Cardiac fibroblast (primary cell): ENCODE measurements around the gene RPL7L1.
"Not testable (repeated sequence)": the region's sequence is repeated elsewhere in the genome, so short reads cannot be mapped to it uniquely, and the experiment has no call there.

Experiments used
- DNase-seq, 2 donors: peaks; one replicate each; pipeline versions ENCODE4 v3.0.0 to v3.0.0-alpha.2; 2010; ENCODE audit warnings: low read depth in 2 of 2
- H3K4me3 ChIP-seq, 2 donors: replicated peaks in 1 of 2; 1 replicate in 1 of 2; 2 replicates in 1 of 2; pipeline ENCODE4 v1.5.1; 2011; ENCODE audit warnings: low read depth in 2 of 2, low read length in 2 of 2, mild to moderate bottlenecking in 2 of 2, moderate library complexity in 1 of 2
- TF ChIP-seq, protein P1 (sequence below): IDR thresholded peaks from one replicate; pipeline ENCODE4 v1.5.1; 2011; ENCODE audit warnings: low read depth, mild to moderate bottlenecking, low read length, inconsistent platforms

RPL7L1 gene

GRCh38 chr6:42891199-42891722 is 11.8 kb downstream of the RPL7L1 start:
- TF ChIP-seq, protein P1, sequence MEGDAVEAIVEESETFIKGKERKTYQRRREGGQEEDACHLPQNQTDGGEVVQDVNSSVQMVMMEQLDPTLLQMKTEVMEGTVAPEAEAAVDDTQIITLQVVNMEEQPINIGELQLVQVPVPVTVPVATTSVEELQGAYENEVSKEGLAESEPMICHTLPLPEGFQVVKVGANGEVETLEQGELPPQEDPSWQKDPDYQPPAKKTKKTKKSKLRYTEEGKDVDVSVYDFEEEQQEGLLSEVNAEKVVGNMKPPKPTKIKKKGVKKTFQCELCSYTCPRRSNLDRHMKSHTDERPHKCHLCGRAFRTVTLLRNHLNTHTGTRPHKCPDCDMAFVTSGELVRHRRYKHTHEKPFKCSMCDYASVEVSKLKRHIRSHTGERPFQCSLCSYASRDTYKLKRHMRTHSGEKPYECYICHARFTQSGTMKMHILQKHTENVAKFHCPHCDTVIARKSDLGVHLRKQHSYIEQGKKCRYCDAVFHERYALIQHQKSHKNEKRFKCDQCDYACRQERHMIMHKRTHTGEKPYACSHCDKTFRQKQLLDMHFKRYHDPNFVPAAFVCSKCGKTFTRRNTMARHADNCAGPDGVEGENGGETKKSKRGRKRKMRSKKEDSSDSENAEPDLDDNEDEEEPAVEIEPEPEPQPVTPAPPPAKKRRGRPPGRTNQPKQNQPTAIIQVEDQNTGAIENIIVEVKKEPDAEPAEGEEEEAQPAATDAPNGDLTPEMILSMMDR = no peak
- peak overlapping the region; percentile 86 to 94 for H3K4me3 ChIP-seq
- no peak for DNase-seq

DNA sequence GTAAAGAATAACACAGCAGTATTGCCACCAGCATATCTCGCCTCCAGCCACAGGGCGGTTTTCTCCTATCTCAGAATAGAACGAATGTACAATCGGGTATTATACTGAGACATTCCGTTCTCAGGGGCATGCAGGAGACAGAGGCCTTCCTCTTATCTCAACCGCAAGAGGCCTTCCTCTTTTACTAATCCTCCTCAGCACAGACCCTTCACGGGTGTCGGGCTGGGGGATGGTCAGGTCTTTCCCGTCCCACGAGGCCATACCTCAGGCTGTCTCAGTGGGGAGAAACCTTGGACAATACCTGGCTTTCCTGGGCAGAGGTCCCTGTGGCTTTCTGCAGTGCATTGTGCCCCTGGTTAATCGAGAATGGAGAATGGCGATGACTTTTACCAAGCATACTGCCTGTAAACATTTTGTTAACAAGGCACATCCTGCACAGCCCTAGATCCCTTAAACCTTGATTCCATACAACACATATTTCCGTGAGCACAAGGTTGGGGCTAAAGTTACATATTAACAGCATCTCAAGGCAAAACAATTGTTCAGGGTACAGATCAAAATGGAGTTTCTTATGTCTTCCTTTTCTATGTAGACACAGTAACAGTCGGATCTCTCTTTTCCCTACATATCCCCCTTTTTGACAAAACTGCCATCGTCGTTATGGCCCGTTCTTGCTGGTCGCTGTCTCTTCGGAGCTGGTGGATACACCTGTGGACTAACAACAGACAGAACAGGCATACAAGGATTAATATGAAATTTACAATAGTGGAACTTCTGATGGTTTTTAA is 14.8 kb downstream of the RPL7L1 start:
- peak in 1 of 2 donors; percentile 20 for DNase-seq

DNA sequence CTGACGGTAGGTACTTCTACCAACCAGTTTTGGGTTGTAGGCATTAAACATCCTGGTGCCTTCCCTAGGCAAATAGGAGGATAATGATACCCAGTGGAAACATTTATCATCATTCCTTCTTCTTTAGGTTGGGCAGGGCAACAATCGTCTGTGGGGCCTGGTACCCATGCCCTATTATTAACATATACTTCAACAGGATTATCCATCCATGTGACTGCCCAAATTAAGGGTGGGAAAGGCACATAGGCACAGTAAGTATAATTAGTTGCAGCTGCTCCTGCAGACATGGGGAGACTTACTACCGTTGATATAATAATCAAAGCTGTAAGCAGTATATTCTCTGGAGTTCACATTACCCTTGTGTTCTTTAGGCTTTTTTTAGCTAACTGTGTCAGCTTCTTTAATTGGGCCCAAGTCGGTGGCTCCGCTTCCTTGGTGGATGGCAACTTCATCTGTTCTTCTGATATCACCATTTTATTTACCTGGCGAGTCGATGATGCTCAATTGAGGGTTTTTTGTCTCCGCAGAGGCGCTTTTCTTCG is 16.8 kb downstream of the RPL7L1 start:
- H3K4me3 ChIP-seq = no peak overlapping the region
- TF ChIP-seq, protein P1 = no peak
- no peak for DNase-seq

More for the DNA sequence above, 14.8 kb downstream of the RPL7L1 start:
- H3K4me3 ChIP-seq = not testable (repeated sequence)

DNA sequence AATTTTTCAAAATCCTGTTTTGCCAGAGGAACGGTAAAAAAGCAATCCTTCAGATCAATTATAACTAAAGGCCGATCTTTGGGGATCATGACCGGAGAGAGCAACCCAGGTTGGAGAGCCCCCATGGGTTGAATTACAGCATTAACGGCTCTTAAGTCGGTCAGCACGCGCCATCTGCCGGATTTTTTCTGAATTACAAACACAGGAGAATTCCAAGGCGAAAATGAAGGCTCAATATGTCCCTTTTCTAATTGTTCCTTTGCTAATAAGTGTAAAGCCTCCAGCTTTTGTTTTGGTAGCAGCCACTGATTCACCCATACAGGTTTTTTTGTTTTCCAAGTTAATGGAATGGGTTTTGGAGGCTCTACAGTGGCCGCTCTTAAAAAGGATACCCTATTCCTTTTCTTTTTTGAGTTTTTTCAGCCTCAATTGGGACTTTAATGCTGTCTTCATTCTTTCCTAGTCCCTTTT is 19.5 kb downstream of the RPL7L1 start:
- no peak overlapping the region for H3K4me3 ChIP-seq
- peak; percentile 80 to 83 for DNase-seq
- TF ChIP-seq, protein P1 = peak; percentile 58

- TF ChIP-seq, protein P1 = no peak
- DNase-seq = peak in 1 of 2 donors; percentile 22
- H3K4me3 ChIP-seq = no peak overlapping the region
These were observed 20.5 kb downstream of the RPL7L1 start for GRCh38 chr6:42899871-42900270.

GRCh38 chr6:42901538-42901957 is 22.1 kb downstream of the RPL7L1 start:
- DNase-seq = peak; percentile 88 to 90
- no peak overlapping the region for H3K4me3 ChIP-seq
- TF ChIP-seq, protein P1 = peak; percentile 77

GRCh38 chr6:42902429-42903263 is 23.2 kb downstream of the RPL7L1 start:
- not testable (repeated sequence) for DNase-seq, H3K4me3 ChIP-seq
